ENCODE data around the gene COBL. TPM values are rescaled to one million over a fixed set of nuclear protein-coding genes. Genes with fewer than 3 reads are reported as not detected.

The COBL gene
- total RNA-seq, 1 experiment from 2014 or later, result 0.39 TPM

- no TSS peak for BruUV-seq (replicated peaks)
- Histone ChIP-seq H3K27ac (ENCODE audit: low read length) (no peak overlapping the region), H3K4me3 (ENCODE audit: low read depth in 2 of 2, low read length in 2 of 2) (no peak overlapping the region), H3K4me1 (ENCODE audit: control insufficient read depth, insufficient read depth, low read length) (no peaks in the 10 kb centered on the region), H3K9me3 (ENCODE audit: control insufficient read depth, insufficient read depth, low read depth, low read length) (no peaks in the 10 kb centered on the region), H3K27me3 (ENCODE audit: control insufficient read depth, insufficient read depth, low read length) (peaks cover 21% of the 10 kb centered on the region), H3K36me3 (ENCODE audit: control insufficient read depth, insufficient read depth, low read length) (no peaks in the 10 kb centered on the region)
- DNase-seq (ENCODE audit: low read depth, low spot score) (no peak), ATAC-seq (no peak)
- no peak for TF ChIP-seq CTCF (IDR thresholded peaks at IDR 0.05)
- no peak for TF ChIP-seq POLR2AphosphoS5 (IDR thresholded peaks at IDR 0.05; ENCODE audit: low read depth, low read length)
- no peak for TF ChIP-seq SIN3A (IDR thresholded peaks at IDR 0.05; ENCODE audit: borderline replicate concordance, insufficient read depth, low read depth, low read length)
- TF ChIP-seq REST (IDR thresholded peaks at IDR 0.05; ENCODE audit: insufficient read depth in 1 of 2, low read depth in 2 of 2, low read length in 1 of 2), result no peak
- TF ChIP-seq TCF7L2 (IDR thresholded peaks at IDR 0.05; ENCODE audit: low read depth, low read length), result no peak
- CTCF ChIA-PET, result no interaction called here
- POLR2A ChIA-PET, result no interaction called here
- intact Hi-C loops (cut with micrococcal nuclease; ENCODE audit: unreplicated experiment) (no loop called here), in situ Hi-C loops (cut with HindIII; ENCODE audit: low pct_unique_long_range_greater_than_20kb, low sequenced_read_pairs) (no loop called here)
These were observed 39.6 kb downstream of the COBL start for GRCh38 chr7:51276967-51277366.

- POLR2A ChIA-PET, result no interaction called here
- intact Hi-C loops (cut with micrococcal nuclease; ENCODE audit: unreplicated experiment) (no loop called here), in situ Hi-C loops (cut with HindIII; ENCODE audit: low pct_unique_long_range_greater_than_20kb, low sequenced_read_pairs) (no loop called here)
- no peaks in the 10 kb centered on the region for H3K36me3 ChIP-seq (ENCODE audit: control insufficient read depth, insufficient read depth, low read length)
- no peaks in the 10 kb centered on the region for H3K9me3 ChIP-seq (ENCODE audit: control insufficient read depth, insufficient read depth, low read depth, low read length)
- CTCF ChIA-PET, result no interaction called here
- TF ChIP-seq TCF7L2 (IDR thresholded peaks at IDR 0.05; ENCODE audit: low read depth, low read length) (no peak), POLR2AphosphoS5 (IDR thresholded peaks at IDR 0.05; ENCODE audit: low read depth, low read length) (no peak), SIN3A (IDR thresholded peaks at IDR 0.05; ENCODE audit: borderline replicate concordance, insufficient read depth, low read depth, low read length) (no peak), CTCF (IDR thresholded peaks at IDR 0.05) (no peak), REST (IDR thresholded peaks at IDR 0.05; ENCODE audit: insufficient read depth in 1 of 2, low read depth in 2 of 2, low read length in 1 of 2) (no peak)
- no TSS peak for BruUV-seq (replicated peaks)
- H3K27ac ChIP-seq (ENCODE audit: low read length), result no peak overlapping the region
- no peak for ATAC-seq
- no peak for DNase-seq (ENCODE audit: low read depth, low spot score)
- H3K4me3 ChIP-seq (ENCODE audit: low read depth in 2 of 2, low read length in 2 of 2), result no peak overlapping the region
- H3K27me3 ChIP-seq (ENCODE audit: control insufficient read depth, insufficient read depth, low read length), result peaks cover 16% of the 10 kb centered on the region
- no peaks in the 10 kb centered on the region for H3K4me1 ChIP-seq (ENCODE audit: control insufficient read depth, insufficient read depth, low read length)
These were observed 40.5 kb downstream of the COBL start for GRCh38 chr7:51276091-51276605.
